Measurements from ENCODE around the gene OPN1SW. TPM values are rescaled to one million over a fixed set of nuclear protein-coding genes. Genes with fewer than 3 reads are reported as not detected.

The OPN1SW gene
- total and polyA plus RNA-seq, 9 of the 15 experiments (the other 6 are each of a cell fraction or from before 2014, with no cell fraction given): 0.84 to 1.0 TPM; not detected in 7

GRCh38 chr7:128739048-128739962, 36.3 kb downstream of the OPN1SW start, which contains the start of gene CALU (continued):
- TF ChIP-seq REST (IDR thresholded peaks at IDR 0.05; ENCODE audit: borderline replicate concordance): no peak; the same call in 1 of the 2 replicates
- TF ChIP-seq REST (CRISPR knock-in tag; IDR thresholded peaks at IDR 0.05; ENCODE audit: low read depth): peak; percentile 66
- TF ChIP-seq CBFA2T2 (conservative IDR thresholded peaks at IDR 0.05): no peak
- no peak for TF ChIP-seq ZNF274 (IDR thresholded peaks at IDR 0.05; ENCODE audit: borderline replicate concordance, low read depth, low read length)
- TF ChIP-seq MLLT1 (IDR thresholded peaks at IDR 0.05): peak in 1 of 2 experiments; percentile 9; a peak in 1 of 4 replicates
- TF ChIP-seq CBX1 (IDR thresholded peaks at IDR 0.05; ENCODE audit: low read depth): no peak
- peak; percentile 100 for TF ChIP-seq RBM25 (IDR thresholded peaks at IDR 0.05; ENCODE audit: low read depth, low read length, severe bottlenecking)
- peak; percentile 96 for TF ChIP-seq EGR1 (conservative IDR thresholded peaks at IDR 0.05)
- TF ChIP-seq HMG20A (CRISPR knock-in tag; conservative IDR thresholded peaks at IDR 0.05): no peak
- peak in 1 of 2 experiments; percentile 88; a peak in 1 of 4 replicates for TF ChIP-seq ZNF639 (CRISPR knock-in tag; conservative IDR thresholded peaks at IDR 0.05 in 1 of 2, IDR thresholded peaks at IDR 0.05 in 1 of 2)
- 0 out of 2 replicates have a peak, but pooled peaks have one; percentile 1 for TF ChIP-seq CEBPB (tag; IDR thresholded peaks at IDR 0.05)

All from K562 (cell line).